NK-92 treated with Interleukin-12 subunit alpha and Interleukin-12 subunit beta, amount 100 ng/mL, for 24 hours (cell line): ENCODE measurements around the gene KLHL42.
"Not testable (repeated sequence)": the region's sequence is repeated elsewhere in the genome, so short reads cannot be mapped to it uniquely, and the experiment has no call there.

Source experiments
- DNase-seq: peaks from one replicate; lab custom pipeline; 2025; lab: John Stamatoyannopoulos, UW

The KLHL42 gene, protein sequence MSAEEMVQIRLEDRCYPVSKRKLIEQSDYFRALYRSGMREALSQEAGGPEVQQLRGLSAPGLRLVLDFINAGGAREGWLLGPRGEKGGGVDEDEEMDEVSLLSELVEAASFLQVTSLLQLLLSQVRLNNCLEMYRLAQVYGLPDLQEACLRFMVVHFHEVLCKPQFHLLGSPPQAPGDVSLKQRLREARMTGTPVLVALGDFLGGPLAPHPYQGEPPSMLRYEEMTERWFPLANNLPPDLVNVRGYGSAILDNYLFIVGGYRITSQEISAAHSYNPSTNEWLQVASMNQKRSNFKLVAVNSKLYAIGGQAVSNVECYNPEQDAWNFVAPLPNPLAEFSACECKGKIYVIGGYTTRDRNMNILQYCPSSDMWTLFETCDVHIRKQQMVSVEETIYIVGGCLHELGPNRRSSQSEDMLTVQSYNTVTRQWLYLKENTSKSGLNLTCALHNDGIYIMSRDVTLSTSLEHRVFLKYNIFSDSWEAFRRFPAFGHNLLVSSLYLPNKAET

DNA sequence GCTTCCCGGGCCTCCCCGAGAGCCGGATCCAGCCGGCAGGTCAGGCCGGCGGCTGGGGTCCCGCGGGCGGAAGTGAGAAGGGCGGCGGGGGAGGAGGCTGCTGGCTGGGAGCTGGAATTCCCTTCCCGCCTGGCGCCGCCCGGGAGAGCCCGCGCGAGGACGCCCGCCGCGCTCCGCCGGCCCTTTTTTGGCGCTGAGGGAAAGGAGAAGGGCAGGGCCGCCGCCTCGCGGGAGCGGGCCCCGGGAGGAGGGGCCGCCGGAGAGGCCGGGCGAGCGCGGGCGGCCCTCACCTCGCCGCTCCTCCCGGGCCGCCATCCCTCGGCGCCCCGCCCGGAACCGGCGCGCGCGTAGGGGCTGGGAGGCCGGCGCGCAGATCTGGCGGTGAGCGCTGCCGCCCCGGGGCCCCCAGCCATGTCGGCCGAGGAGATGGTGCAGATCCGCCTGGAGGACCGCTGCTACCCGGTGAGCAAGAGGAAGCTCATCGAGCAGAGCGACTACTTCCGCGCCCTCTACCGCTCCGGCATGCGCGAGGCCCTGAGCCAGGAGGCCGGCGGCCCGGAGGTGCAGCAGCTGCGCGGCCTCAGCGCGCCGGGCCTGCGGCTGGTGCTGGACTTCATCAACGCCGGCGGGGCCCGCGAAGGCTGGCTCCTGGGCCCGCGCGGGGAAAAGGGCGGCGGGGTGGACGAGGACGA lies at the start of gene KLHL42, which contains the start of gene MANSC4:
KLHL42 (plus strand) TSS at position 314 of the 692 bp plus-strand sequence; CDS start at position 412, 98 bp downstream.
MANSC4 (minus strand) TSS at position 317 of the 692 bp plus-strand sequence. CDS start 8,960 bp downstream, outside the sequence.
- peak; percentile 57 for DNase-seq

GRCh38 chr12:27732281-27732680 lies 47.8 kb upstream of the KLHL42 start:
- no peak for DNase-seq

- DNase-seq = no peak
These were observed 46.9 kb upstream of the KLHL42 start for GRCh38 chr12:27733052-27733656.

- no peak for DNase-seq
These were observed 46.2 kb upstream of the KLHL42 start for GRCh38 chr12:27733791-27734190.

DNA sequence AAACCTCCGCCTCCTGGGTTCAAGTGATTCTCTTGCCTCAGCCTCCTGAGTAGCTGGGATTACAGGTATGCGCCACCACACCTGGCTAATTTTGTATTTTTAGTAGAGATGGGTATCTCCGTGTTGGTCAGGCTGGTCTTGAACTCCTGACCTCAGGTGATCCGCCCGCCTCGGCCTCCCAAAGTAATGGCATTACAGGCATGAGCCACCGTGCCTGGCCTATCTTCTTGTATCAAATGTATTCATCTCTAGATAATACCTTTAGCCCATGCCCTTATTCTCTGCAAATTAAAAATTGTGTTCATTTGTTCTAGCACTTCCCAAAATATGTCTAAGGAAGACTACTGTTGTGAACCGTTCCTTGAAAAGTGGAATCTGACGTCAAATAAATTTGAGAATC lies 45.7 kb upstream of the KLHL42 start:
- DNase-seq = not testable (repeated sequence)

DNA sequence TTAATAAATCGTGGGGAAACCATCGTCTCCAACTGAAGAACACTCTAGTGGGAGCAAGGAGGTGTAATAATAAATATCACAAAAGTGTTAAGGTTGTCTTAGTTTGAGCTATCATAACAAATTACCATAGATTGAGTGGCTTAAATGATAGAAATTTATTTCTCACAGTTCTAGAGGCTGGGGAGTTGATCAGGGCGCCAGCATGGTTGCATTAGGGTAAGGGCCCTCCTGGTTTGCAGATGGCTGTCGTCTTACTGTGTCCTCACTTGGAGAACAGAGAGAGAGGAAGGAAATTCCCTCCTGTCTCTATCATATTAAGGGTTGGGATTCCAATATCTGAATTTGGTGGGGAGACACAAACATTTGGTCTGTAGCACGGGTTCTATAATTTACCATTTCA lies 36.4 kb upstream of the KLHL42 start:
- no peak for DNase-seq

DNA sequence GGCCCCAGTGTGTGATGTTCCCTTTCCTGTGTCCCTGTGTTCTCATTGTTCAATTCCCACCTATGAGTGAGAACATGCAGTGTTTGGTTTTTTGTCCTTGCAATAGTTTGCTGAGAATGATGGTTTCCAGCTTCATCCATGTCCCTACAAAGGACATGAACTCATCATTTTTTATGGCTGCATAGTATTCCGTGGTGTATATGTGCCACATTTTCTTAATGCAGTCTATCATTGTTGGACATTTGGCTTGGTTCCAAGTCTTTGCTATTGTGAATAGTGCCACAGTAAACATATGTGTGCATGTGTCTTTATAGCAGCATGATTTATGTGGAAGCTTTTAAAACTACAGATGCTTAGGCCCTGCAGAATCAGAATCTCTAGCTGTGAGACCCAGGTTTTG lies 34.3 kb upstream of the KLHL42 start:
- not testable (repeated sequence) for DNase-seq

GRCh38 chr12:27747111-27747820 lies 32.8 kb upstream of the KLHL42 start:
- DNase-seq = no peak

DNA sequence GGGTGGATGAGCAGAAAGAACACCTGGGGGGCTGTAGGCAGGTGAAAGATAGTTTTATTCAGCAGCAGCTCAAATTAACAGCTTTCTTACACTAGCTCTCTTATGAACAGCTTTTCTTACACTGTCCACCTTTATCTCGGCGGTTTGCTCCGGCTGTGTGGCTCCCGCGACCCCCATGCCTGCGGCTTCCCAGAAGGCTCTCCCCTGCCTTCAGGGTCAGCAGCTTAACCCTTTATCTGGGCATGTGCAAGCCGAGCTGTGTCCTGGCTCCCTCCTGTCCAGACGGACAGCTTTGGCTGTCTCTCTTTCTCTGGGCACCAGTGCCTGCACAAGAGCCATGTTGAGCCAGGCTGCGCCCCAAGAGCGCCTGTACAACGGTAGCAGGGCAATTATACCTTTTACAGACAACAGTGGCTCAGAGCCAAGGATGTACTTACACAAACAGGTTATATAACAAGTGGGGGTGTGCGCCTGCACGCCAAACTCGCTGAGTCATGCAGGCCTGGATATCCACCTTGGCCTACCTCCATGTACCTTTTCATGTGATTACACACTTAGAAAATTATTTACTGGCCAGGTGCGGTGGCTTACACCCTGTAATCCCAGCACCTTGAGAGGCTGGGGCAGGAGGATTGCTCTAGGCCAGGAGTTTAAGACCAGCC lies 28.5 kb upstream of the KLHL42 start:
- DNase-seq = no peak

- no peak for DNase-seq
These were observed 25.2 kb upstream of the KLHL42 start for GRCh38 chr12:27754795-27755194.

GRCh38 chr12:27756670-27757195 lies 23.3 kb upstream of the KLHL42 start:
- no peak for DNase-seq

- DNase-seq = no peak
These were observed 17.3 kb upstream of the KLHL42 start for GRCh38 chr12:27762757-27763156.

DNA sequence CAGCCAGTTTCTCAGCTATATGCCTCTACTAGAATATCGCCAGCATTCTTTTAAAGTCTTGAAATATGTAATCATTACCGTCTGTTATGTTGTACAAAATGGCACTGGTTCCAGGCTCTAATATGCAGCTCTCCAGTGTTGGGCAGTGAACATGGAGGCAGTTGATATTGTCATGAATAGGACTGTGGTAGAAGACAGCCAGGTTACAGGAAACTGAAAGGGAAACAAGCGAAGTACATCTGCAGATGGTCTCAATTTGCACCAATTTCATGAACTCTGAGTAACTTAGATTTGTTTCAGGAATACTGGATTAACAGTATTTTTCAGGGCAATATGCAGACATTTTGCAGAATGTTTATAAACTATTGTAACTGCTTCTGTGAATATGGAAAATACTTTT lies 13.4 kb upstream of the KLHL42 start:
- DNase-seq = no peak

DNA sequence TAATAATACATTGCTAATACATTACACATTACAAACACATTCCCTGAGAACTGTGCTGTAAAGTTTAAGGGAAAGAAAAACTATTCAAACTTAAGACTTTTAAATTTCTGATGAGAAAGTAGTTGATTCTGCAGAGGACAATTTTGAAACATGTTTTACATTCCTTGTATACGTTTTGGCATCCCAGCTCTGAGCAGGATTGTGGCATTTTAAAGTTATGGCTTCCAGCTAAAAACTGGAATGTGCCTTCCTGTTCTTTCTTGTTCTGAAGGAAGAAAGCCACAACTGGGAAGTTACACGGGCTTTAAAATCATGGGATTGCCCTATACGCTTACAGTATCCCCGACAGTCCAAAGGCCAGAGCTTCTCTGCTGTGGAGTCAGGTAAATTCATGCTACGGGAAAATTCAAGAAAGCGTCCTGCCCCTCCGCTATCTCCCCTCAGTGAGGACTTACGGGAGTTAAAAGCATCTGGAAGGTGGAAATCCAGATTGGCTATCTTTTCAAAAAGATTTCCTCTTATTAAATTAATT lies 10.8 kb upstream of the KLHL42 start:
- DNase-seq = no peak

DNA sequence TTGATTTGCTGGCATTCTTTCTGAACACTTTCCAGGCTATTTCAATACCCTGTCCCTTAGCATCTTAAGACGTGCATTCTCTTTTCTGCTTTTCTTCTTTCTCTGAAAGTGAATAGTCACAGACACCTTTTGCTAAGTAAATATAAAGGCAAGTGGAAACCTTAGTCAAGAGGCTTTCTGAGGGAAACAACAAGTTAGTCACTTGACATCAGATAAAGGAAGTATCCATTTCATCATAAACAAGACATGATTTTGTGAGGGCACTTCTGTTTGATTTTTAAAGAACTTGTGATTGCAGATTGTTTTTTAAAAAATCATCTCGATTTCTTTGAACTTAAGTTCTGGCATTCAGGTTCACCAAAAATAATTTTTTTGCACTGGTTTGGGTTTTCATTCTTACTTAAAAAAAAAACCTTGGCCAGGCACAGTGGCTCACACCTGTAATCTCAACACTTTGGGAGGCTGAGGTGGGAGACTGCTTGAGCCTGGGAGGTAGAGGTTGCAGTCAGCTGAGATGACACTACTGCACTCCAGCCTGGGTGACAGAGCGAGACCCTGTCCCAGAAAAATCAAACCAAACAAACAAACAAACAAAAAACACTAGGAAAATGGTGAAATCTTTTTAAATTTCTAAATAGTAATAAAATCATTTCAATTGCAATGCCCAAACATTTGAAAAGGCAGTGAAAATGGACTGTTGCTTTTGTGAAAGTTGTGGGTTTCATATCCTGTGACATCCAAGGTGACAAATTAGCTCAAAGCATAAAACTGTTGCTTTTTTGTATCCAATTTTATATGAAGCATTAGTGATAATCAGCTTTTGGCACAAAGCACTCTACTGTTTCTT lies 8.3 kb upstream of the KLHL42 start:
- DNase-seq = no peak

- DNase-seq = no peak
These were observed 7.5 kb upstream of the KLHL42 start for GRCh38 chr12:27772328-27773049.

- no peak for DNase-seq
These were observed 2.9 kb upstream of the KLHL42 start for GRCh38 chr12:27777141-27777540.

DNA sequence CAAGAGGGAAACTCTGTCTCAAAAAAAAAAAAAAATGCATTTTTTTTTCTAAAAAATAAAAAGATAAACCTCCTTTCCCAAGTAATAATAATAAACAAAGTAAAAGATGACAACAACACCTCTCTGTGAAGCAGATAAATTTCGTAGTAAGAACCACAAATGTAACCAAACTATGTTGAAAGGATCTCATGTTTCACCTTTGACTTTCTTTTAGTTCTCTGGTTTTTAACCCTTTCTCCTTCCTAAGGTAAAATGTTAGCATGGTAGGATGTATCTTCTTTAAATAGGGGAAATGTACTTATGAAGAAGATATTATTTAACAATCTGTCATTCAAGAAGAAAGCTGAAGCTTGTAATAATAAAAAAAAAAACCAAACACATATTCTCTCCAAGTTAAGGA lies 1.8 kb upstream of the KLHL42 start:
- no peak for DNase-seq

GRCh38 chr12:27779416-27779919 lies 565 bp upstream of the KLHL42 start:
- no peak for DNase-seq
